ENCODE results near the gene SKAP1. TPM values are rescaled to one million over a fixed set of nuclear protein-coding genes. Genes with fewer than 3 reads are reported as not detected.

SKAP1 gene
- total RNA-seq, 1 donor from 2014 or later, result 25.3 TPM

- no peak overlapping the region for H3K27ac Mint-ChIP-seq
These were observed 42.6 kb upstream of the SKAP1 start for GRCh38 chr17:48472411-48473281.

DNA sequence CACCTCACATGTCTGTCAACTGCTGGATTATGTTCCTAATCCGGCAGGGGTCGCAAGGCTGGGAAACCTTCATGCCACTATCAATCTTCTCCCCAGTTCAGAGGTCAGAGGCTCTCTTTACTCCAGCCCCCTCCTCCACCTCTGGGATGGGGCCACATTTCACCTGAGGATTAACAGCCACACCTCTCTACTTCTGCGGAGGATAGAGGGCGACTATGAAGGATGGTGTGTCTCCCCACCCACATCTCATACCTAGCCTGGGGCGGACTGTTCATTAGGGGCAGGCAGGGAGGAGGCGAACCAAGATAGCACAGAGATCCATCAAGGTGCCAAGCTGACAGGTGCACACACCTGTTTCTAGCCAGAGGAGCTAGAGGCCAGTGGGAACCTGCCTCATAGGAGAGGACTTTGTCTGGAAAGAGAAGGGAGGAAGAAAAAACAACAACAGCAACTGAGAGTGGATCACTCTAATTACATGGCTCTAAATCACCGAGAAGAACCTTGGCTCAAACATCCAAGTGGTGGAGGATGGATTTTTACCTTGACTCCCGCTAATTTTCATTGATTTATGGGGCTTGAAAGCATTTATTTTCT is 41.9 kb upstream of the SKAP1 start:
- no peak for TF ChIP-seq CTCF (IDR thresholded peaks at IDR 0.05)
- intact Hi-C loops (cut with micrococcal nuclease), result no loop called here
- DNase-seq, result no peak

More at GRCh38 chr17:48472411-48473281, 42.6 kb upstream of the SKAP1 start:
- no peak for DNase-seq
- no peak overlapping the region for H3K4me3 Mint-ChIP-seq
- no peaks in the 10 kb centered on the region for H3K9me3 Mint-ChIP-seq
- ChIA-PET CTCF (interaction anchor here (1.5 kb wide), 1 partner anchor 121 kb away, joined by 3 read pairs; no protein-coding TSS in a partner anchor), POLR2A (no interaction called here)
- TF ChIP-seq CTCF (IDR thresholded peaks at IDR 0.05), result no peak
- no peaks in the 10 kb centered on the region for H3K36me3 Mint-ChIP-seq (ENCODE audit: low read depth)
- H3K27me3 Mint-ChIP-seq, result no peaks in the 10 kb centered on the region
- intact Hi-C loops (cut with micrococcal nuclease), result no loop called here
- ATAC-seq (ENCODE audit: low read depth), result no peak
- peaks cover under 1% of the 10 kb centered on the region for H3K4me1 Mint-ChIP-seq

GRCh38 chr17:48470388-48471034 is 40.5 kb upstream of the SKAP1 start:
- ATAC-seq (ENCODE audit: low read depth) (no peak), DNase-seq (no peak)
- Mint-ChIP-seq H3K4me3 (no peak overlapping the region), H3K36me3 (ENCODE audit: low read depth) (no peaks in the 10 kb centered on the region), H3K4me1 (no peaks in the 10 kb centered on the region), H3K27ac (no peak overlapping the region), H3K27me3 (peaks cover 3% of the 10 kb centered on the region), H3K9me3 (no peaks in the 10 kb centered on the region)
- CTCF ChIA-PET, result no interaction called here
- no peak for TF ChIP-seq CTCF (IDR thresholded peaks at IDR 0.05)
- intact Hi-C loops (cut with micrococcal nuclease), result no loop called here
- POLR2A ChIA-PET, result no interaction called here

More for the DNA sequence above, 41.9 kb upstream of the SKAP1 start:
- Mint-ChIP-seq H3K27ac (no peak overlapping the region), H3K27me3 (peaks cover 1% of the 10 kb centered on the region), H3K4me3 (no peak overlapping the region), H3K4me1 (no peaks in the 10 kb centered on the region), H3K36me3 (ENCODE audit: low read depth) (no peaks in the 10 kb centered on the region), H3K9me3 (no peaks in the 10 kb centered on the region)
- no peak for ATAC-seq (ENCODE audit: low read depth)
- ChIA-PET POLR2A (no interaction called here), CTCF (interaction anchor here (1.5 kb wide), 1 partner anchor 120 kb away, joined by 3 read pairs; no protein-coding TSS in a partner anchor)

- no peak overlapping the region for H3K4me3 Mint-ChIP-seq
- TF ChIP-seq CTCF (IDR thresholded peaks at IDR 0.05), result no peak
- no peaks in the 10 kb centered on the region for H3K4me1 Mint-ChIP-seq
- ATAC-seq (ENCODE audit: low read depth) (no peak), DNase-seq (no peak)
- no peaks in the 10 kb centered on the region for H3K9me3 Mint-ChIP-seq
- peaks cover 3% of the 10 kb centered on the region for H3K27me3 Mint-ChIP-seq
- intact Hi-C loops (cut with micrococcal nuclease), result no loop called here
- H3K27ac Mint-ChIP-seq, result no peak overlapping the region
- H3K36me3 Mint-ChIP-seq (ENCODE audit: low read depth), result no peaks in the 10 kb centered on the region
- ChIA-PET POLR2A (no interaction called here), CTCF (interaction anchor here (1.5 kb wide), 1 partner anchor 12 kb away, joined by 3 read pairs; no protein-coding TSS in a partner anchor)
These were observed 39.2 kb upstream of the SKAP1 start for GRCh38 chr17:48469227-48469626.

- TF ChIP-seq CTCF (IDR thresholded peaks at IDR 0.05), result no peak
- Mint-ChIP-seq H3K27ac (no peak overlapping the region), H3K36me3 (ENCODE audit: low read depth) (no peaks in the 10 kb centered on the region), H3K9me3 (no peaks in the 10 kb centered on the region), H3K4me1 (no peaks in the 10 kb centered on the region), H3K27me3 (peaks cover 4% of the 10 kb centered on the region), H3K4me3 (no peak overlapping the region)
- POLR2A ChIA-PET, result no interaction called here
- intact Hi-C loops (cut with micrococcal nuclease), result no loop called here
- ATAC-seq (ENCODE audit: low read depth) (no peak), DNase-seq (no peak)
- CTCF ChIA-PET, result interaction anchor here (1.5 kb wide), 1 partner anchor 11 kb away, joined by 3 read pairs; no protein-coding TSS in a partner anchor
These were observed 38.3 kb upstream of the SKAP1 start for GRCh38 chr17:48468299-48468698.
